ENCODE data around the gene TTLL11. TPM values are rescaled to one million over a fixed set of nuclear protein-coding genes. Genes with fewer than 3 reads are reported as not detected.

The TTLL11 gene
- total and polyA plus RNA-seq, 2 of the 8 experiments (the other 6 are each of a cell fraction or from before 2014, with no cell fraction given) = 0.56 to 0.80 TPM

DNA sequence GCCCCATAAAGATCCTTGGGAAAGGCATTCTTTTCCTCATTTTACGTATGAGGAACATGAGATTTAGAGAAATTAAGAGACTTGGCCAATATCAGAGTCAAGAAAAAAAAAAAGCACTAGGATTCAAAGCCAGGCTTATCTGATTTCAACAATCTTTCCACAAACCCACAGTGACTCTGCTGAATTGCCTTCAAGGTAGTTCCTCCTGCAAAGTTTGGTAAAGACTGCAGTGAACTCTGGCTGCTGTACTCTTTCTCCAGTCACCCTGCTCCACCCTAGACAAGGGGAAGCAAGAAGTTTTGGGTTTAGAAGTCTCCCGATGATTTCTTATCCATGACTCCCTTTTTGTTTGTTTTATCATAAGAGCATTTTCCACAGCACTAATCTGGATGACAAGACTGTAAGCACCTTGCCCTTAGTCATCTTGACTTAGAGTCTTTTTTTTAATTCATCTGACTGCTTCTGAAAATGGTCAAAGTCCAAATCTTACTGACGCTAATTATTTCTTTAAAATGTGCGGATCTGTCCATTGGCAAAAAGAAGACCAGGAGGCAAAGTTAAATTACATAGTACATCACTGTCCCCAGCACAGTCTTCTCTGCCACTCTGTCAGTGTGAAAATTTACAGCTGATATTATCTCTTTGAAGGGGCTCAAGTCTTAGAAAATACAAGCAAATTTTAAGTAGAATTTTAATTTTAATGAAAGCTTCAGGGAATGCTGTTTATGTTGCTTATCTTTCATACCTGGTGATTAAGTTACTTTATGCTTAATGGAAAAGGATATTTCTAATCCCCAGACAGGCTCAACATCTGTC is 180.1 kb downstream of the TTLL11 start (continued):
- no peak for TF ChIP-seq RBBP5 (IDR thresholded peaks at IDR 0.05; ENCODE audit: borderline replicate concordance, low read depth, low read length)
- no peak for TF ChIP-seq RAD21 (IDR thresholded peaks at IDR 0.05 in 1 of 2, conservative IDR thresholded peaks at IDR 0.05 in 1 of 2; ENCODE audit: low read depth in 2 of 2, low read length in 2 of 2)
- TF ChIP-seq, protein P1, sequence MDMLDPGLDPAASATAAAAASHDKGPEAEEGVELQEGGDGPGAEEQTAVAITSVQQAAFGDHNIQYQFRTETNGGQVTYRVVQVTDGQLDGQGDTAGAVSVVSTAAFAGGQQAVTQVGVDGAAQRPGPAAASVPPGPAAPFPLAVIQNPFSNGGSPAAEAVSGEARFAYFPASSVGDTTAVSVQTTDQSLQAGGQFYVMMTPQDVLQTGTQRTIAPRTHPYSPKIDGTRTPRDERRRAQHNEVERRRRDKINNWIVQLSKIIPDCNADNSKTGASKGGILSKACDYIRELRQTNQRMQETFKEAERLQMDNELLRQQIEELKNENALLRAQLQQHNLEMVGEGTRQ (IDR thresholded peaks at IDR 0.05; ENCODE audit: low read length) = no peak
- no peak for TF ChIP-seq RFX5 (IDR thresholded peaks at IDR 0.05; ENCODE audit: borderline replicate concordance, low read depth, low read length)
- TF ChIP-seq RXRA (IDR thresholded peaks at IDR 0.05; ENCODE audit: insufficient read depth, low read depth, low read length) = no peak

Measured in H1 (cell line).